ENCODE results near the gene FMNL2.
A peak's percentile ranks its signal among the peaks of the same experiment; 100 is the strongest.

DNA sequence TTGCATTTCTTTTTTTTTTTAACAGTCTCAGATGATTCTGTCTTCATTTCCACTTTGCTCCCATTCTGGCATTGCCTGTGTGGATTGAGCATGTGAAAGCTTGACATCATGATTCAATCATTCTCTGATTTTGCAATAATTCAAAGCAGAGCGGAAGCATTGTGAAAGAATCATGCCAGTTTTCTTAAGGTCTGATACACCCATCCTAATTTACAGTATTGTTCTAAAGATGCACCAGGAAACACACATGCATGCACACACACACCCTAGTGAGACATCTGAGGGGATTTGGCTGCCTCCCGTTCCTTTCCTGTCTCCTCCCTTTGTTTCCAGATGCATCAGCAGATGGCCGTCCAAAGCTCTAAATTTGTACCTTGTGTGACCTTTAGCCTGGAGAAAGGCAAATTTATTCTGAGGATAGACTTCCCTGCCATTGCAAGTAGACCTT, 97.3 kb downstream of the FMNL2 start:
- TF ChIP-seq, protein P1, sequence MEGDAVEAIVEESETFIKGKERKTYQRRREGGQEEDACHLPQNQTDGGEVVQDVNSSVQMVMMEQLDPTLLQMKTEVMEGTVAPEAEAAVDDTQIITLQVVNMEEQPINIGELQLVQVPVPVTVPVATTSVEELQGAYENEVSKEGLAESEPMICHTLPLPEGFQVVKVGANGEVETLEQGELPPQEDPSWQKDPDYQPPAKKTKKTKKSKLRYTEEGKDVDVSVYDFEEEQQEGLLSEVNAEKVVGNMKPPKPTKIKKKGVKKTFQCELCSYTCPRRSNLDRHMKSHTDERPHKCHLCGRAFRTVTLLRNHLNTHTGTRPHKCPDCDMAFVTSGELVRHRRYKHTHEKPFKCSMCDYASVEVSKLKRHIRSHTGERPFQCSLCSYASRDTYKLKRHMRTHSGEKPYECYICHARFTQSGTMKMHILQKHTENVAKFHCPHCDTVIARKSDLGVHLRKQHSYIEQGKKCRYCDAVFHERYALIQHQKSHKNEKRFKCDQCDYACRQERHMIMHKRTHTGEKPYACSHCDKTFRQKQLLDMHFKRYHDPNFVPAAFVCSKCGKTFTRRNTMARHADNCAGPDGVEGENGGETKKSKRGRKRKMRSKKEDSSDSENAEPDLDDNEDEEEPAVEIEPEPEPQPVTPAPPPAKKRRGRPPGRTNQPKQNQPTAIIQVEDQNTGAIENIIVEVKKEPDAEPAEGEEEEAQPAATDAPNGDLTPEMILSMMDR (IDR thresholded peaks at IDR 0.05 in 4 of 5, conservative IDR thresholded peaks at IDR 0.05 in 1 of 5), result no peak
- TF ChIP-seq POLR2A (IDR thresholded peaks at IDR 0.05), result peak in 1 of 2 donors; percentile 22

Data from gastrocnemius medialis (tissue), 4 donors.